ENCODE results near the gene NDUFC2.
"Not testable (repeated sequence)": the region's sequence is repeated elsewhere in the genome, so short reads cannot be mapped to it uniquely, and the experiment has no call there.

Gene NDUFC2

GRCh38 chr11:78034623-78035022 lies 45.0 kb downstream of the NDUFC2 start:
- Mint-ChIP-seq H3K9me3 (no peaks in the 10 kb centered on the region), H3K36me3 (ENCODE audit: low read depth) (no peaks in the 10 kb centered on the region), H3K4me3 (no peak overlapping the region), H3K4me1 (ENCODE audit: low read depth) (peaks cover 2% of the 10 kb centered on the region), H3K27me3 (no peaks in the 10 kb centered on the region), H3K27ac (no peak overlapping the region)
- DNase-seq: no peak

DNA sequence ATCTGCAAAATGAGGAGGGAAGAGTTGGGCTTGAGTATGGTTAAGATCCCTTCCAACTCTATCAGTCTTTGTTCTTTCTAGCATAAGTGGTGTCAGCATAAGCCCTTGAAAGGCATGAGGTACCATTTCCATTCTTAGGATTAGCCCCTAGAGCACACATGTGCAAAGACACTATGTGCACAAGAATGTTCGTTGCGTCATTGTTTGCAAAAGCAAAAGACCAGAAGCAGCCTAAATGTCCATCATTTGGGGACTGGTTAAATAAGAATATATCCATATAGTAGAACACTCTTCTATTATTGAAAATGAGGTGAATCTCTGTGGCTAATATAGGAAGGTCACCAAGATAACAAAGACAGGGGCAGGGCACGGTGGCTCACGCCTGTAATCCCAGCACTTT lies 46.6 kb downstream of the NDUFC2 start:
- Mint-ChIP-seq H3K4me3 (no peak overlapping the region), H3K9me3 (no peaks in the 10 kb centered on the region), H3K36me3 (ENCODE audit: low read depth) (no peaks in the 10 kb centered on the region), H3K27ac (no peak overlapping the region), H3K27me3 (no peaks in the 10 kb centered on the region), H3K4me1 (ENCODE audit: low read depth) (no peaks in the 10 kb centered on the region)
- no peak for DNase-seq

DNA sequence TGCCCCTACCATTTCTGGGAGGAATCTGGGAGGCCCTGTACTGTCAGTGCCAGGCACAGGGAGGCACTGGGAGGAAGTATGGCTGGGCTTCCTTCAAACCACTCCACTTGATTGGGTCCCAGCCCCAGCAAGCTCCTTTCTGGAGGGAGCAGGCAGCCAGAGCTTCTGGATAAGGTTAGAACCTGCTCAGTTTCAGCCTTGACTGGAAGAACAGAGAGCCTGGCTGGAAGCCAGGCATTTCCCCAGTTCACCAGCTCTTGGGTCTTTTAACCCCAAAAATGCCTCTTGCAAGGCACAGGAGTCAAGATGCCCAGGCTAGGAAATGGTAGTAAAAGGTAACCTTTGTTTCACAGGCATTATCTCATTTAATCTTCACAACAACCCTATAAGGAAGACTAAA lies 47.6 kb downstream of the NDUFC2 start:
- no peaks in the 10 kb centered on the region for H3K27me3 Mint-ChIP-seq
- H3K27ac Mint-ChIP-seq: no peak overlapping the region
- DNase-seq: no peak
- H3K36me3 Mint-ChIP-seq (ENCODE audit: low read depth): no peaks in the 10 kb centered on the region
- H3K9me3 Mint-ChIP-seq: no peaks in the 10 kb centered on the region
- no peak overlapping the region for H3K4me3 Mint-ChIP-seq
- no peaks in the 10 kb centered on the region for H3K4me1 Mint-ChIP-seq (ENCODE audit: low read depth)

DNA sequence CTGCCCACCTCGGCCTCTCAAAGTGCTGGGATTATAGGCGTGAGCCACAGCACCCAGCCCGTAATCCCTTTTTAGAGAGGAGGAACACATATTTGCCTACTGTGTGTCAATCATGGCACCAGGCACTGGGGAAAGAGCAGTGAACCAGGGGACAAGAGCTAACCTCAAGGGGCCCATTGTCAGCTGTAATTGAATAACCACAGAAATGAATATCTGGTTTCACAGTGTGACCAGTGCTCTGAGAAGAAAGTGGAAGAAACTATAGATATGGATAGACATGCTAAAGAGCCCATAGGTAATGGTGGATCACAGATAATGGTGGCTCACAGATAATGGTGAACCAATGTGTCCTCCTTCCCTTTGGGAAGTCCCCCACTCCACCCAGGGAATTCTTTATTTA lies 48.0 kb downstream of the NDUFC2 start:
- no peaks in the 10 kb centered on the region for H3K9me3 Mint-ChIP-seq
- DNase-seq: no peak
- H3K4me3 Mint-ChIP-seq: no peak overlapping the region
- H3K36me3 Mint-ChIP-seq (ENCODE audit: low read depth): no peaks in the 10 kb centered on the region
- no peak overlapping the region for H3K27ac Mint-ChIP-seq
- no peaks in the 10 kb centered on the region for H3K27me3 Mint-ChIP-seq
- no peaks in the 10 kb centered on the region for H3K4me1 Mint-ChIP-seq (ENCODE audit: low read depth)

DNA sequence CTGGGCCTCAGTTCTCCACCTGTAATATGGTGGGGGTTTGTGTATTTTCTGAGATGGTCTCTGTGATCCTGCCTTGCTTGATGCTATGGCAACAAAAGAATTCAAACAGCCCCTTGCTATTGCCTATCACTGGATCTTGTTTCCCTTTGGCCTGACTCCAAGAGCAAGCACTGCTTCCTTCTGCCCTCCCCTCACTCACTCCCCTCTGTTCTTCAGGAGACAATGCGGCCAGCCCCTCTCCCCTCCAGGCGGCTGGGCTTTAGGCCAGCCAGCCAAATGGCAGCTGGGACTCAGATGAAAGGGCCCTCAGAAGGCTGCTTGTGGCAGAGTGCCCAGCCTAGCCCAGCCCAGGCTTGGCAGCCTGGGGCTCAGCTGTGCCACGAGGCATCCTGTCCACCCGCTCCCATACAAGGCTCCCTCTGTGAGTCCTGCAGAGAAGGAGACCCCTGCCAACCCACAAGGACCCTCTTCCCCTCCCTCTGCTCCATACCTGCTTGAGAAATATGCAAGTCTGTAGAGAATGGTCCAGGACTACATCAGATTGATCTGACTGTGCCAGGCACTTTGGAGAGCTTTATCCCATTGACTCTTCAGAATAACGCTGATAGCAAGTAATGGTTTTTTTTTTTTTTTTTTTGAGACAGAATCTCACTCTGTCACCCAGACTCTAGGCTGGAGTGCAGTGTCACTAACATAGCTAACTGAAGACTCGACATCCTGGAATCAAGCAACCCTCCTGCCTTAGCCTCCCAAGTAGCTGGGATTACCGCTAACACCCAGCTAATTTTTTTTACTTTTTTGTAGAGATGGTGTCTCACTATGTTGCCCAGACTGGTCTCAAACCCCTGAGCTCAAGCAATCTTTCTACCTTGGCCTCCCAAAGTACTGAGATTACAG lies 49.0 kb downstream of the NDUFC2 start:
- no peaks in the 10 kb centered on the region for H3K36me3 Mint-ChIP-seq (ENCODE audit: low read depth)
- H3K27me3 Mint-ChIP-seq: no peaks in the 10 kb centered on the region
- no peak for DNase-seq
- no peaks in the 10 kb centered on the region for H3K9me3 Mint-ChIP-seq
- H3K4me3 Mint-ChIP-seq: no peak overlapping the region
- no peak overlapping the region for H3K27ac Mint-ChIP-seq
- no peaks in the 10 kb centered on the region for H3K4me1 Mint-ChIP-seq (ENCODE audit: low read depth)

- H3K27me3 Mint-ChIP-seq; H3K4me1 Mint-ChIP-seq (ENCODE audit: low read depth); DNase-seq; H3K4me3 Mint-ChIP-seq; H3K9me3 Mint-ChIP-seq; H3K27ac Mint-ChIP-seq; H3K36me3 Mint-ChIP-seq (ENCODE audit: low read depth): not testable (repeated sequence)
Observed at GRCh38 chr11:78028423-78028822, 51.2 kb downstream of the NDUFC2 start.

DNA sequence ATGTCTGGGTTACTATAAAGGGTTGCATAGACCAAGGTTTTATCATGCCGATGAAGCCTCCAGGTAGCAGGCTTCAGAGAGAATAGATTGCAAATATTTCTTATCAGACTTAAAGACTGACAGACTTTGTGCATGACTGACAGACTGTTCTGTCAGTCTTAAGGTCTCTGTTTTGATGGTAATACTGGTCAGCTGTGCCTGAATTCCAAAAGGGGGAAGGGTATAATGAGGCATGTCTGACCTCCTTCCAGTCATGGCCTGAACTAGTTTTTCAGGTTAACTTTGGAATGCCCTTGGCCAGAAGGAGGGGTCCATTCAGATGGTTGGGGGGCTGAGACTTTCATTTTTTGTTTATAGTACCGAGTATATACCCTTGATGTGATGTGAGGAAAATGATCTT lies 51.9 kb downstream of the NDUFC2 start:
- DNase-seq: no peak
- H3K9me3 Mint-ChIP-seq: no peaks in the 10 kb centered on the region
- no peak overlapping the region for H3K4me3 Mint-ChIP-seq
- H3K27me3 Mint-ChIP-seq: peaks cover 14% of the 10 kb centered on the region
- H3K27ac Mint-ChIP-seq: no peak overlapping the region
- H3K36me3 Mint-ChIP-seq (ENCODE audit: low read depth): no peaks in the 10 kb centered on the region
- peaks cover 1% of the 10 kb centered on the region for H3K4me1 Mint-ChIP-seq (ENCODE audit: low read depth)

- Mint-ChIP-seq H3K4me1 (ENCODE audit: low read depth) (peaks cover 3% of the 10 kb centered on the region), H3K36me3 (ENCODE audit: low read depth) (no peaks in the 10 kb centered on the region), H3K27me3 (peaks cover 27% of the 10 kb centered on the region), H3K9me3 (no peaks in the 10 kb centered on the region), H3K4me3 (no peak overlapping the region), H3K27ac (no peak overlapping the region)
- no peak for DNase-seq
Observed at GRCh38 chr11:78025378-78025777, 54.3 kb downstream of the NDUFC2 start.

DNA sequence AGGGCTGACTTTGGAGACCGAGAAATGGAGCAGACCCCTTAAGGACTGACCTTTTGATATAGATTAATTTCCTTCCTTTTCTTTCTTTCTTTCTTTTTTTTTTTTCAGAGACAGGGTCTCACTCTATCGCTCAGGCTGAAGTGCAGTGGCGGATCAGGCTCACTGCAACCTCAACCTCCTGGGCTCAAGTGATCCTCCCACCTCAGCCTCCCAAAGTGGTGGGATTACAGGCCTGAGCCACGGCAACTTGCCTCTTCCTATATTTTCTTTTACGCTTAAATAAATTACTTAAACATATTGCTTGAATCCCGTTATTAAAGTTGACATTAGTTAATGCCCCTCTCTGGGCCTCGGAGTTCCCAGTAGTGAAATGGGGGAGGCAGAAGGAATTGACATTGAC lies 56.2 kb downstream of the NDUFC2 start:
- Mint-ChIP-seq H3K4me1 (ENCODE audit: low read depth) (peaks cover 3% of the 10 kb centered on the region), H3K27me3 (peaks cover 27% of the 10 kb centered on the region), H3K27ac (no peak overlapping the region), H3K9me3 (no peaks in the 10 kb centered on the region), H3K36me3 (ENCODE audit: low read depth) (no peaks in the 10 kb centered on the region), H3K4me3 (no peak overlapping the region)
- no peak for DNase-seq

- peaks cover 27% of the 10 kb centered on the region for H3K27me3 Mint-ChIP-seq
- no peak within 1 kb of the TSS for H3K4me3 Mint-ChIP-seq
- H3K27ac Mint-ChIP-seq: no peak within 1 kb of the TSS
- no peak for DNase-seq
- H3K36me3 Mint-ChIP-seq (ENCODE audit: low read depth): no peaks in the 10 kb centered on the region
- H3K4me1 Mint-ChIP-seq (ENCODE audit: low read depth): peaks cover 3% of the 10 kb centered on the region
- no peaks in the 10 kb centered on the region for H3K9me3 Mint-ChIP-seq
Observed at GRCh38 chr11:78022397-78023396, 57.0 kb downstream of the NDUFC2 start, which contains the start of gene KCTD14. Gene KCTD14 (minus strand): TSS chr11:78023276. CDS start chr11:78023249, 27 bp downstream.

DNA sequence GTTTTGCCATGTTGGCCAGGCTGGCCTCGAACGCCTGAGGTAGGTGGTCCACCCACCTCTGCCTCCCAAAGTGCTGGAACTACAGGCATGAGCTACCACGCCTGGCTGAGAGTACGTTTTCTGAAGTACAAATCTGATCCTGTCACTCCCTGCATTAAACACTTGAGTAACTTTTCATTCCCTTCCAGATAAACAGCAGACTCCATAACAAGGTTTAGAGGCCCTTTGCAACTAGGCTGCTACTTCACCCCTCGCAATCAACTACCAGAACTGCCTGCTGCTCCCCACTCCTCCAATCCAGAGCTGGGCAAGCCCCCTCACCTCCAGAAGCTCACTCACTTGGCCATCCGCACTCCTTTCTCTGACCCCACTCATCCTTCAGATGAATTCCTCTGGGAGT lies 58.1 kb downstream of the NDUFC2 start:
- no peak overlapping the region for H3K4me3 Mint-ChIP-seq
- no peak overlapping the region for H3K27ac Mint-ChIP-seq
- H3K27me3 Mint-ChIP-seq: peaks cover 27% of the 10 kb centered on the region
- H3K36me3 Mint-ChIP-seq (ENCODE audit: low read depth): no peaks in the 10 kb centered on the region
- peaks cover 3% of the 10 kb centered on the region for H3K4me1 Mint-ChIP-seq (ENCODE audit: low read depth)
- no peaks in the 10 kb centered on the region for H3K9me3 Mint-ChIP-seq
- DNase-seq: no peak

- no peaks in the 10 kb centered on the region for H3K36me3 Mint-ChIP-seq (ENCODE audit: low read depth)
- H3K27me3 Mint-ChIP-seq: peaks cover 27% of the 10 kb centered on the region
- H3K4me3 Mint-ChIP-seq: no peak overlapping the region
- no peak for DNase-seq
- no peak overlapping the region for H3K27ac Mint-ChIP-seq
- H3K9me3 Mint-ChIP-seq: no peaks in the 10 kb centered on the region
- peaks cover 3% of the 10 kb centered on the region for H3K4me1 Mint-ChIP-seq (ENCODE audit: low read depth)
Observed at GRCh38 chr11:78020246-78020645, 59.4 kb downstream of the NDUFC2 start.

GRCh38 chr11:78019808-78020207 lies 59.9 kb downstream of the NDUFC2 start:
- no peak overlapping the region for H3K4me3 Mint-ChIP-seq
- peaks cover 3% of the 10 kb centered on the region for H3K4me1 Mint-ChIP-seq (ENCODE audit: low read depth)
- H3K27me3 Mint-ChIP-seq: peaks cover 27% of the 10 kb centered on the region
- no peaks in the 10 kb centered on the region for H3K36me3 Mint-ChIP-seq (ENCODE audit: low read depth)
- no peak overlapping the region for H3K27ac Mint-ChIP-seq
- no peak for DNase-seq
- H3K9me3 Mint-ChIP-seq: no peaks in the 10 kb centered on the region
